NCI-H69 (cell line): ENCODE measurements around the gene PKDREJ.
"Not testable (repeated sequence)": the region's sequence is repeated elsewhere in the genome, so short reads cannot be mapped to it uniquely, and the experiment has no call there.

Experiments
- DNase-seq: peaks from one replicate; lab custom pipeline; 2025; lab: John Stamatoyannopoulos, UW

The PKDREJ gene

GRCh38 chr22:46263216-46263590, at the start of gene PKDREJ:
TSS of gene PKDREJ (minus strand) at chr22:46263343. CDS start at chr22:46263322, 21 bp downstream.
- no peak for DNase-seq

- DNase-seq = not testable (repeated sequence)
Observed at GRCh38 chr22:46312848-46313247, 49.7 kb upstream of the PKDREJ start.

DNA sequence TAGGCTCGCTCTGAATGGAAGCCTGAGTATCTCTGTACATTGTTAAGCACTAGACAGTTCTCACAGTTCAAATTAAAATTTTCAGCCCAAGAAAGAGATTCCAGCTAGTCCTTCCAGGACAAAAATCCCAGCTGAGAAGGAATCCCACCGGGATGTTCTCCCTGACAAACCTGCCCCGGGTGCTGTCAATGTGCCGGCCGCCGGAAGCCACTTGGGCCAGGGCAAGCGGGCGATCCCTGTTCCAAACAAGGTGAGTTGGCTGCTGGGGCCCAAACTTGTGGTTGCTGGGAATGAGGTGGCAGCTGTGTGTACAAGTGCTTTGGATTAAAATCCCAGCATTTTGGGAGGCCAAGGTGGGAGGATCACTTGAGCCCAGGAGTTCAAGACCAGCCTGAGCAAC, 48.9 kb upstream of the PKDREJ start:
- DNase-seq = no peak

GRCh38 chr22:46309526-46310085, 46.5 kb upstream of the PKDREJ start:
- no peak for DNase-seq

GRCh38 chr22:46308283-46308988, 45.3 kb upstream of the PKDREJ start:
- no peak for DNase-seq

- DNase-seq = no peak
Observed at GRCh38 chr22:46303347-46303965, 40.3 kb upstream of the PKDREJ start.

DNA sequence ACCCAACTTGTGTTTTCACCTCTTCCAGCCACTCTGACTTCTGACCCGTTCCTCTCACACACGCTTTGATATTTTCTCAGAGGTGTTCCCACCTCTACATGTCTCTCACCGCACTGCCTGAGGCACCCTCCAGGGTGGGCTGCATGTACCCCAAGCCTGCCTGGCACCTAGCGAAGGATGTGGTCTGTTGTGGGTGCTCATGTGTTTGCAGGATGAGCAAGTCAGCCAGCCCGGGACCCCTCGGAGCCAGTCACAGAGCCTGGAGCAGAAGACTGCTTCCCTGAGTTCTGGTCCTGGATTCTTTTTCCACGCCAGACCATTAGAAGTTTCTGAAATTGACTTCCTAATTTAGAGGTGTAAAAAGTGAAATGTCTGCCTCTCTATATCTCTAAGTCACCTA, 37.3 kb upstream of the PKDREJ start:
- DNase-seq = no peak

DNA sequence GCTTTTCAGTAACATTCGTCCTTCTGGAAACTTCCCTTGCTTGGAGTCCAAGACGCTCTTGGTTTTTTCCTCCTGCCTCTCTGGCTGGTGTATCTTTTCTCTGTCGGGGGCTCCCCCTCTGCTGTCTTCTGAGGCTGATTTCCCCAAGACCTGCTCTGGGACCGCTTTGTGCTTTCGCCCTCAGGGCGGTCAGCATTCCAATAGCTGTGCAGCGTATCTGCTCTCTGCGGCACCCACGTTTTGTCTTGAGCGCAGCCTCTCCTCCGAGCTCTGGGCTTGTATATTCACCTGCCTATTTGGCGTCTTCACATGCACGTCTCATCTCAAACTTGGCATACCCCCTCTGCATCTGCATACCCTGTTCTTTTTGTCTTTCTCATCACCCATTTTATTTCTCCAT, 36.0 kb upstream of the PKDREJ start:
- no peak for DNase-seq

GRCh38 chr22:46297151-46297812, 34.1 kb upstream of the PKDREJ start:
- peak; percentile 67 for DNase-seq

- DNase-seq = peak; percentile 99
Observed at GRCh38 chr22:46296257-46297150, 33.4 kb upstream of the PKDREJ start, which contains the start of gene GTSE1. TSS of gene GTSE1 (plus strand) at chr22:46296870. CDS start at chr22:46297401, 531 bp downstream.

GRCh38 chr22:46295277-46295971, 32.3 kb upstream of the PKDREJ start:
- DNase-seq = no peak

DNA sequence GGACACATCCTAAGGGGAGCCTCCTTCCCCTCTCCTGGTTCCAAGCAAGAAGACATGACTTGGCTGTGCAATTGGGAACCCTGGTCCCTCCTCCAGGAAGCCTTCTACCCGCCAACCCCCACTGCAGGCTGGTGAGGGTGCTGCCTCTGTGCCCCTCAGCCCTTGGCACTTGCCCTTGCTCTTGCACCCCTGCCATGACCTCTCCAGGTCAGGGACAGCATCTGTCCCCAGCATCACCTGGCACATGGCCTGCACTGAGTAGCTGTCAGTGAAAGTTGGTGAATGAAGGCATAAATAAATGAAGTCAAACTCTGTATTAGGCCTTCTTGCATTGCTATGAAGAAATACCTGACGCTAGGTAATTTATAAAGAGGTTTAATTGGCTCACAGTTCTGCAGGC, 31.6 kb upstream of the PKDREJ start:
- DNase-seq = no peak

DNA sequence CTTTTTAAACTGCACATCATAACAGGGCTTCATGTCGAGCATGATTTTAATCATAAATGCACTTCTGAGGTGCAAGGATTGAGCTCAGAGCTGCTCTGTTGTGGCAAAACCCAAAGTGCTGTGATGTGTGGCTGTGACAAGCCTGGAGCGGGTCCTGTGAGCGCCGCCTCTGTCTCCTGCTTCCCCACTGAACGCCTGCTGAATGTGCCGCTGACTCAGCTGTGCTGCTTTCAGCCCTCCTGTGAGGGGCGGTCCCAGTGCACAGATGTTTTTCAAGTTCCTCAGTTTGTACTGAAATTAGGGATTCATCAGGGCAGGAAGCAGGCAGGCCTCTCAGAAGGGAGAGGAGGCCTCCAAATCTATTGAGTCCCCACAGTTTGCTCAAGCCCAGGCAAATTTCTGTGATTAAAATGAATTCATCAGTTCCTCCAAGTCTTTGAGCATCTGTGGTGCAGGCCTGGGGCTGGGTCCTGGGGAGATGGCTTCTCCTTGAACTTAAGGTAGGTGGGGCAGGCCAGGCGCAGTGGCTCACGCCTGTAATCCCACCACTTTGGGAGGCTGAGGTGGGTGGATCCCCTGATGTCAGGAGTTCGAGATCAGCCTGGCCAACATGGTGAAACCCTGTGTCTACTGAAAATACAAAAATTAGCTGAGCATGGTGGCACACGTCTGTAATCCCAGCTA, 30.6 kb upstream of the PKDREJ start:
- peak; percentile 12 for DNase-seq

DNA sequence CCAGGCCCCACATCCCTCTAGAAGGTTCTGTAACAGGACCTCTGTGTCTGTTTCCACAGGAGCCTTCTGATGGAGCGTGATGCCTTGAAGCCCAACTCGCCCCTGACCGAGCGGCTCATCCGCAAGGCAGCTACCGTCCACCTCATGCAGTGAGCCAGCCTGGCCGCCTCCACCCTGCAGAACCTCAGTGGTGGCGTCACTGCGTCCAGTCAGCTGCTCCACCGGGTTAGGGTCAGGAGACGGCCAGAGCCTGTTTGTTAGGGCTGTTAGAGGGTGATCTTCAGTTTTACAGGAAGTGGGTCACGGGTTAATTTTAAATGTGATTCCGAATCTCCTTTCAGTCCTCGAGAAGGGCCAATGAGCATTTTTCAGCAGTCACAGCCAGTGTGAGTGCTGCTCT, 29.6 kb upstream of the PKDREJ start:
- DNase-seq = no peak

GRCh38 chr22:46292173-46292572, 29.0 kb upstream of the PKDREJ start:
- DNase-seq = no peak

GRCh38 chr22:46290843-46291785, 28.0 kb upstream of the PKDREJ start:
- DNase-seq = peak; percentile 63

DNA sequence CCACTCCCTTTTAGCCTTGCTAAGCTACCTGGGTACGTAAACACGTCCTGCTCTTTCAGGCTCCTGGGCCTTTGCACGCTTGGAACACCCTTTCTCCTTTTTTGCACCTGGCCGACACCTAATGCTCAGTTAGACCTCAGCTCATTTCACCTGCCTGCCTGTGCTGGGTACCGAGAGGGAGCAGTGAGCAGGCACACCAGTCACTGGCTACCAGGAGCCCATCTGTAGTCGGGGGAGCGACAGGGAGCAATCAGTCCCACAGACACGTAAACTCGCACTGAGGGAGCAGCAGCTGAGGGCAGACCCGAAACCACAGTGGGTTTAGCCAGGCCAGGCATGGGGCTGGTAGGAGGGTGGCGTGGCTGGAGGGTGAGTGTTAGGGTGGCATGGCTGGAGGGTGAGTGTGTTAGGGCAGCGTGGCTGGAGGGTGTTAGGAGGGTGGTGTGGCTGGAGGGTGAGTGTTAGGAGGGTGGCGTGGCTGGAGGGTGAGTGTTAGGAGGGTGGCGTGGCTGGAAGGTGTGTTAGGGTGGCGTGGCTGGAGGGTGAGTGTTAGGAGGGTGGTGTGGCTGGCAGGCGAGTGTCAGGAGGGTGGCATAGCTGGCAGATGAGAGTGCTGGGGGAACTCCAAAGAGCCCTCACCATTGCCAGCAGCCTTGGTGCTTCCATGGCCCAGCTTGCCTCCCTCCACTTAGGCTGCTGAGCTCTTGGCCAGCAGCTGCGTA, 27.1 kb upstream of the PKDREJ start:
- no peak for DNase-seq

DNA sequence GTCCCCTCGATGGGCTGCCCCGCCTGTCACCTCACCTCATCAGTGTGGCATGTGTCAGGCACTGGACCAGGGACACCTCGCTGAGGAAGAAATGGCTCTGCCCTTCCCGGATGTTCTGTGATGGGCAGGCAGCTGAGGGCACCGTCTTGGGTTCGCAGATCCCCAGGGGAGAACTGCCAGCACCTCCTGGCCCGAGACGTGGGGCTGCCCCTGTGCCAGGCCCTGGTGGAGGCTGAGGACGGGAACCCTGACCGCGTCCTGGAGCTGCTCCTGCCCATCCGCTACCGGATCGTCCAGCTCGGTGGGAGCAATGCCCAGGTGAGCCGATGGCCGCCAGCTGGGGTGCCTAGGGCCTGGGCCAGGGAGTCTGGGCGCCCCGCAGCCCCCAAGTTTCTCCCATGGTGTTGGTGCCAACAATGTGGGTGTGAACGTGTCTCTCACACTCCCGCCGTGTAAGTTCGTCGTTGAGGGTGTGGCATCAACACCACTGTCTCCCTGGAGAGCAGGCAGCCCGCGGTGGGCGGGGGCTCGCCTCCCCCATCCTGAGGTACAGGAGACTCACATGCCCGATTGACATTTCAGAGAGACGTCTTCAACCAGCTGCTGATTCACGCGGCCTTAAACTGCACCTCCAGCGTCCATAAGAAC, 26.2 kb upstream of the PKDREJ start:
- DNase-seq = no peak
